K562 (cell line): Measurements from ENCODE around the gene HPSE2. TPM values are rescaled to one million over a fixed set of nuclear protein-coding genes. Genes with fewer than 3 reads are reported as not detected.

Experiments used
- ATAC-seq: fragments of 200-7000 bp; cut with Tn5 transposase; 3 replicates; pipeline ENCODE4 v1.9.1; 2020; ENCODE audit warnings: moderate library complexity
- BruUV-seq: library from RNA; stranded (reverse); fragments of 400-500 nt; replicated peaks from 2 replicates; lab custom pipeline; 2021; lab: Mats Ljungman, UMichigan
- CTCF ChIA-PET: fragments of 300-600 bp; formaldehyde crosslinking; extraction: SDS; loops from one replicate; lab custom pipeline; 2021; ENCODE audit warnings: low intra/inter-chr PET ratio; lab: Yijun Ruan, JAX
- POLR2A ChIA-PET: fragments of 300-600, 350-650 bp; sonication (Branson Sonifier 250); formaldehyde crosslinking; extraction: SDS; loops from one replicate; lab custom pipeline; 2021; ENCODE audit warnings: antibody characterized with exemption, inconsistent platforms; lab: Yijun Ruan, JAX
- DNase-seq, 4 experiments: peaks; one replicate each; pipeline versions ENCODE4 v3.0.0 to v3.0.0-alpha.2; 2011 to 2018; ENCODE audit warnings: low spot score in 3 of 4, mixed read lengths in 3 of 4; ENCODE audit errors: extremely low read depth in 1 of 4
- FAIRE-seq: peaks from 2 replicates; lab custom pipeline; 2011; peaks lifted over from hg19 to GRCh38; lab: Jason Lieb, UNC
- H2AFZ ChIP-seq: 2 replicates; pipeline ENCODE4 v1.6.0; 2011; ENCODE audit warnings: low read depth, low read length, control low read depth, inconsistent platforms
- H3K27ac ChIP-seq: fragments of 200-600 bp; 3 replicates; pipeline ENCODE4 v1.8.0; 2011; ENCODE audit warnings: low read depth, mild to moderate bottlenecking, control low read depth, inconsistent platforms, low read length, moderate library complexity, mixed read lengths; ENCODE audit errors: extremely low read depth
- H3K27me3 ChIP-seq, 2 experiments: fragments of 300-600 bp in 1 of 2; 2 replicates in 1 of 2; 3 replicates in 1 of 2; pipeline versions ENCODE4 v1.6.0 to v1.8.0; 2011; ENCODE audit warnings: inconsistent platforms in 2 of 2, low read length in 2 of 2, mild to moderate bottlenecking in 1 of 2, mixed read lengths in 1 of 2, moderate library complexity in 1 of 2; ENCODE audit not compliant: control insufficient read depth in 2 of 2, insufficient read depth in 2 of 2
- H3K36me3 ChIP-seq: fragments of 300-600 bp; 3 replicates; pipeline ENCODE4 v1.8.0; 2011; ENCODE audit warnings: mild to moderate bottlenecking, low read length, inconsistent platforms; ENCODE audit not compliant: control insufficient read depth, insufficient read depth
- H3K4me1 ChIP-seq, 2 experiments: fragments of 200-600 bp in 1 of 2; replicated peaks in 1 of 2; 2 replicates in 1 of 2; 3 replicates in 1 of 2; pipeline versions ENCODE4 v1.5.1 to v1.8.0; 2011; ENCODE audit warnings: inconsistent platforms in 2 of 2, low read length in 2 of 2, mild to moderate bottlenecking in 1 of 2, mixed read lengths in 1 of 2, moderate library complexity in 1 of 2; ENCODE audit not compliant: control insufficient read depth in 2 of 2, insufficient read depth in 2 of 2
- H3K4me2 ChIP-seq: 2 replicates; pipeline ENCODE4 v1.6.1; 2011; ENCODE audit warnings: low read length, control low read depth, inconsistent platforms, mixed read lengths; ENCODE audit not compliant: insufficient read depth
- H3K4me3 ChIP-seq: fragments of 200-600 bp; sonication (generic), shearing (Covaris generic); 2 replicates; pipeline ENCODE4 v1.5.1; 2016; ENCODE audit warnings: control low read depth, inconsistent platforms
- H3K79me2 ChIP-seq: fragments of 200-600 bp; 3 replicates; pipeline ENCODE4 v1.8.0; 2011; ENCODE audit warnings: low read length, inconsistent platforms; ENCODE audit not compliant: control insufficient read depth, insufficient read depth
- H3K9ac ChIP-seq, 2 experiments: 2 replicates each; pipeline versions ENCODE4 v1.6.0 to v1.6.1; 2011; ENCODE audit warnings: low read depth in 2 of 2, low read length in 2 of 2, control low read depth in 1 of 2, inconsistent platforms in 1 of 2, mild to moderate bottlenecking in 1 of 2, mixed read lengths in 1 of 2; ENCODE audit not compliant: insufficient read depth in 1 of 2
- H3K9me1 ChIP-seq: one replicate; pipeline ENCODE4 v1.6.0; 2011; ENCODE audit warnings: inconsistent platforms, mild to moderate bottlenecking, low read length, moderate library complexity; ENCODE audit not compliant: control insufficient read depth, insufficient read depth
- H3K9me3 ChIP-seq: replicated peaks from 2 replicates; pipeline ENCODE4 v1.5.1; 2011; ENCODE audit warnings: low read depth, low read length, inconsistent platforms; ENCODE audit not compliant: control insufficient read depth, insufficient read depth
- H4K20me1 ChIP-seq: replicated peaks from 2 replicates; pipeline ENCODE4 v1.6.1; 2011; ENCODE audit warnings: low read length, inconsistent platforms, mixed read lengths; ENCODE audit not compliant: control insufficient read depth, insufficient read depth
- ELF4 ChIP-seq: fragments of 450-650 bp; formaldehyde crosslinking; IDR thresholded peaks from 2 replicates; pipeline ENCODE4 v1.4.0; 2022; ENCODE audit warnings: missing genetic modification characterization
- GATA2 ChIP-seq: sonication (generic); formaldehyde crosslinking; IDR thresholded peaks from 2 replicates; pipeline ENCODE4 v1.4.0; 2020; ENCODE audit warnings: mild to moderate bottlenecking, missing genetic modification reagents
- HDGF ChIP-seq: fragments of 450-650 bp; IDR thresholded peaks from 2 replicates; pipeline ENCODE4 v1.6.1; 2016
- ILF3 ChIP-seq: fragments of 450-650 bp; IDR thresholded peaks from 2 replicates; pipeline ENCODE4 v1.6.1; 2018; ENCODE audit warnings: antibody characterized with exemption, mild to moderate bottlenecking, moderate library complexity, borderline replicate concordance
- KDM4B ChIP-seq, 2 experiments: fragments of 450-650 bp in 1 of 2; sonication (generic) in 1 of 2; IDR thresholded peaks; 2 replicates each; pipeline ENCODE4 v1.6.1; 2016 to 2017; ENCODE audit warnings: borderline replicate concordance in 2 of 2, antibody characterized with exemption in 1 of 2, low read depth in 1 of 2, mild to moderate bottlenecking in 1 of 2
- POLR2H ChIP-seq: IDR thresholded peaks from 2 replicates; pipeline ENCODE4 v1.6.1; 2016; ENCODE audit warnings: missing genetic modification characterization, low read depth, mild to moderate bottlenecking, control low read depth, missing compliant biosample characterization, moderate library complexity
- RAD21 ChIP-seq, 2 experiments: fragments of 250-450 bp in 1 of 2; fragments of 450-650 bp in 1 of 2; sonication (Bioruptor Pico) in 1 of 2; formaldehyde crosslinking in 1 of 2; IDR thresholded peaks in 1 of 2; conservative IDR thresholded peaks in 1 of 2; 2 replicates each; pipeline versions ENCODE4 v1.4.0 to v1.8.0; 2020 to 2022; ENCODE audit warnings: mild to moderate bottlenecking in 2 of 2, moderate library complexity in 1 of 2
- SREBF1 ChIP-seq: fragments of 150-350 bp; IDR thresholded peaks from 2 replicates; pipeline ENCODE4 v1.6.1; 2014; ENCODE audit warnings: antibody characterized with exemption, low read depth, low read length, borderline replicate concordance
- ZBTB34 ChIP-seq: fragments of 250-450 bp; sonication (Bioruptor Pico); IDR thresholded peaks from 2 replicates; pipeline ENCODE4 v1.8.0; 2021; ENCODE audit warnings: mild to moderate bottlenecking, moderate library complexity
- ZNF175 ChIP-seq: fragments of 200-800 bp; sonication (Bioruptor generic); IDR thresholded peaks from 2 replicates; pipeline ENCODE4 v1.6.1; 2016; ENCODE audit warnings: low read depth, mild to moderate bottlenecking, missing genetic modification characterization, missing compliant biosample characterization
- ZNF778 ChIP-seq: fragments of 450-650 bp; formaldehyde crosslinking; IDR thresholded peaks from 2 replicates; pipeline ENCODE4 v1.4.0; 2020; ENCODE audit warnings: mild to moderate bottlenecking, moderate library complexity
- WGBS: fragments of 100-300 bp; shearing (Covaris generic); methylation state at CpG from one replicate; pipeline ENCODE4 v1.1.6; 2016; ENCODE audit warnings: low coverage, mixed read lengths; ENCODE audit not compliant: insufficient coverage; ENCODE audit errors: missing lambda C conversion rate; 5-methylcytosine and 5-hydroxymethylcytosine counted together
- in situ Hi-C: fragments of 300-500 bp; cut with MboI; formaldehyde crosslinking; loops from 4 replicates; pipeline ENCODE4 v1.15.0; 2018; ENCODE audit warnings: inconsistent platforms, mixed read lengths
- intact Hi-C: fragments of 100-400 bp; cut with micrococcal nuclease; formaldehyde crosslinking; loops from 2 replicates; pipeline ENCODE4 v1.14.2; 2022
- polyA plus RNA-seq, 8 experiments: library from polyadenylated mRNA; depleted of rRNA in 4 of 8; stranded (reverse) in 5 of 8; unstranded in 3 of 8; fragments of >200 nt; fragmentation: Nextera tagmentation in 2 of 8; fragmentation: Illumina TruSeq in 1 of 8; extraction: Ambion mirVana in 2 of 8; extraction: Trizol in 1 of 8; gene quantifications; 2 replicates each; pipeline versions ENCODE4 v1.2.1 to v1.2.3, GENCODE V29; 2011 to 2014; ENCODE audit warnings: inconsistent platforms in 1 of 8, missing spikeins in 1 of 8
- total RNA-seq, 7 experiments: library from RNA; depleted of rRNA in 6 of 7; stranded (reverse); fragments of >200 nt in 6 of 7; fragmentation: Illumina TruSeq in 2 of 7; extraction: Trizol in 2 of 7; gene quantifications; 2 replicates each; pipeline versions ENCODE4 v1.2.1 to v1.2.3, GENCODE V29; 2011 to 2021; ENCODE audit warnings: low replicate concordance in 1 of 7
- TF ChIP-seq, protein P1 (sequence below), 2 experiments: IDR thresholded peaks; 2 replicates each; pipeline ENCODE4 v1.6.1; 2012; ENCODE audit warnings: improper control_type of control experiment in 2 of 2, low read depth in 2 of 2, low read length in 2 of 2, borderline replicate concordance in 1 of 2

Gene HPSE2
- total and polyA plus RNA-seq, 9 of the 15 experiments (the other 6 are each of a cell fraction or from before 2014, with no cell fraction given): 0.03 to 0.10 (median 0.04) TPM; not detected in 2

GRCh38 chr10:98817396-98817795 lies 418.3 kb downstream of the HPSE2 start:
- no TSS peak for BruUV-seq
- TF ChIP-seq POLR2H (tag) (no peak), ZNF175 (CRISPR knock-in tag) (no peak), SREBF1 (no peak), GATA2 (no peak), ZBTB34 (no peak), HDGF (no peak), ILF3 (no peak), ZNF778 (CRISPR knock-in tag) (no peak), RAD21 (CRISPR knock-in tag; conservative IDR thresholded peaks at IDR 0.05 in 1 of 2, IDR thresholded peaks at IDR 0.05 in 1 of 2) (no peak), KDM4B (IDR thresholded peaks at IDR 0.05; ENCODE audit: borderline replicate concordance in 2 of 2, low read depth in 1 of 2) (no peak), ELF4 (CRISPR knock-in tag) (no peak)
- TF ChIP-seq, protein P1, sequence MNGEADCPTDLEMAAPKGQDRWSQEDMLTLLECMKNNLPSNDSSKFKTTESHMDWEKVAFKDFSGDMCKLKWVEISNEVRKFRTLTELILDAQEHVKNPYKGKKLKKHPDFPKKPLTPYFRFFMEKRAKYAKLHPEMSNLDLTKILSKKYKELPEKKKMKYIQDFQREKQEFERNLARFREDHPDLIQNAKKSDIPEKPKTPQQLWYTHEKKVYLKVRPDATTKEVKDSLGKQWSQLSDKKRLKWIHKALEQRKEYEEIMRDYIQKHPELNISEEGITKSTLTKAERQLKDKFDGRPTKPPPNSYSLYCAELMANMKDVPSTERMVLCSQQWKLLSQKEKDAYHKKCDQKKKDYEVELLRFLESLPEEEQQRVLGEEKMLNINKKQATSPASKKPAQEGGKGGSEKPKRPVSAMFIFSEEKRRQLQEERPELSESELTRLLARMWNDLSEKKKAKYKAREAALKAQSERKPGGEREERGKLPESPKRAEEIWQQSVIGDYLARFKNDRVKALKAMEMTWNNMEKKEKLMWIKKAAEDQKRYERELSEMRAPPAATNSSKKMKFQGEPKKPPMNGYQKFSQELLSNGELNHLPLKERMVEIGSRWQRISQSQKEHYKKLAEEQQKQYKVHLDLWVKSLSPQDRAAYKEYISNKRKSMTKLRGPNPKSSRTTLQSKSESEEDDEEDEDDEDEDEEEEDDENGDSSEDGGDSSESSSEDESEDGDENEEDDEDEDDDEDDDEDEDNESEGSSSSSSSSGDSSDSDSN (IDR thresholded peaks at IDR 0.05; ENCODE audit: borderline replicate concordance in 1 of 2, low read depth in 2 of 2, low read length in 2 of 2): no peak
- POLR2A ChIA-PET: no interaction called here

More at GRCh38 chr10:98817396-98817795, 418.3 kb downstream of the HPSE2 start:
- Histone ChIP-seq H3K9ac (no peak overlapping the region), H4K20me1 (no peaks in the 10 kb centered on the region), H3K27ac (no peak overlapping the region), H3K9me1 (no peaks in the 10 kb centered on the region), H3K9me3 (no peaks in the 10 kb centered on the region), H3K36me3 (no peaks in the 10 kb centered on the region), H3K4me3 (no peak overlapping the region), H3K4me2 (no peak overlapping the region), H3K79me2 (no peaks in the 10 kb centered on the region), H3K4me1 (no peaks in the 10 kb centered on the region; a peak in 1 of 5 replicates), H2AFZ (no peak overlapping the region), H3K27me3 (no peaks in the 10 kb centered on the region)
- CTCF ChIA-PET: no interaction called here
- 41% methylated on average over 3 of the region's 3 CpGs for WGBS
- DNase-seq (no peak), FAIRE-seq (no peak), ATAC-seq (no peak)
- intact Hi-C loops: no loop called here
- in situ Hi-C loops: no loop called here
